ENCODE data around the gene KDM2A.

Gene KDM2A

GRCh38 chr11:67269401-67270255 lies 150.6 kb downstream of the KDM2A start:
- ChIA-PET CTCF (interaction anchor here (0.6 to 11.9 kb wide), 9 partner anchors 7 to 187 kb away, joined by 3 to 295 read pairs (median 4); no protein-coding TSS in a partner anchor), POLR2A (no interaction called here)
- DNase-seq (ENCODE audit: low read depth, low spot score), result no peak
- peak overlapping the region; percentile 20 for H3K4me3 ChIP-seq (ENCODE audit: low read depth, low read length)
- TF ChIP-seq CTCF (IDR thresholded peaks at IDR 0.05; ENCODE audit: insufficient read depth, low read length, missing control alignments), result no peak

GRCh38 chr11:67270256-67271204 lies 151.5 kb downstream of the KDM2A start:
- ChIA-PET POLR2A (no interaction called here), CTCF (interaction anchor here (0.8 to 11.9 kb wide), 8 partner anchors 8 to 113 kb away, joined by 3 to 295 read pairs (median 6); no protein-coding TSS in a partner anchor)
- H3K4me3 ChIP-seq (ENCODE audit: low read depth, low read length), result peak overlapping the region; percentile 20
- no peak for TF ChIP-seq CTCF (IDR thresholded peaks at IDR 0.05; ENCODE audit: insufficient read depth, low read length, missing control alignments)
- no peak for DNase-seq (ENCODE audit: low read depth, low spot score)

GRCh38 chr11:67271205-67271540 lies 152.1 kb downstream of the KDM2A start:
- no peak for DNase-seq (ENCODE audit: low read depth, low spot score)
- no peak for TF ChIP-seq CTCF (IDR thresholded peaks at IDR 0.05; ENCODE audit: insufficient read depth, low read length, missing control alignments)

GRCh38 chr11:67271541-67272284 lies 152.7 kb downstream of the KDM2A start:
- no peak for TF ChIP-seq CTCF (IDR thresholded peaks at IDR 0.05; ENCODE audit: insufficient read depth, low read length, missing control alignments)
- ChIA-PET POLR2A (no interaction called here), CTCF (interaction anchor here (1.0 to 11.9 kb wide), 5 partner anchors 9 to 111 kb away, joined by 4 to 295 read pairs (median 19); no protein-coding TSS in a partner anchor)
- DNase-seq (ENCODE audit: low read depth, low spot score), result no peak
- H3K4me3 ChIP-seq (ENCODE audit: low read depth, low read length), result no peak overlapping the region

More at GRCh38 chr11:67271205-67271540, 152.1 kb downstream of the KDM2A start:
- POLR2A ChIA-PET, result no interaction called here
- no peak overlapping the region for H3K4me3 ChIP-seq (ENCODE audit: low read depth, low read length)
- CTCF ChIA-PET, result interaction anchor here (1.0 to 11.9 kb wide), 4 partner anchors 9 to 112 kb away, joined by 4 to 295 read pairs (median 24); no protein-coding TSS in a partner anchor

- POLR2A ChIA-PET, result no interaction called here
- DNase-seq (ENCODE audit: low read depth, low spot score), result no peak
These were observed 153.5 kb downstream of the KDM2A start for GRCh38 chr11:67272327-67273259.

More at GRCh38 chr11:67272327-67273259, 153.5 kb downstream of the KDM2A start:
- no peak for TF ChIP-seq CTCF (IDR thresholded peaks at IDR 0.05; ENCODE audit: insufficient read depth, low read length, missing control alignments)
- H3K4me3 ChIP-seq (ENCODE audit: low read depth, low read length), result no peak overlapping the region
- CTCF ChIA-PET, result interaction anchor here (0.6 to 11.9 kb wide), 5 partner anchors 9 to 79 kb away, joined by 3 to 295 read pairs (median 19); no protein-coding TSS in a partner anchor
